Astrocyte (in vitro differentiated cells and primary cell): ENCODE results near the gene IL17C. TPM values are rescaled to one million over a fixed set of nuclear protein-coding genes. Genes with fewer than 3 reads are reported as not detected.

Experiments used
- DNase-seq: peaks from one replicate; pipeline ENCODE4 v3.0.0-alpha.2; 2010; ENCODE audit warnings: low read depth
- FAIRE-seq: peaks from 2 replicates; lab custom pipeline; 2011; peaks lifted over from hg19 to GRCh38; lab: Jason Lieb, UNC
- H2AFZ ChIP-seq: 2 replicates; pipeline ENCODE4 v1.6.0; 2012; ENCODE audit warnings: low read depth, low read length, inconsistent platforms
- H3K27ac ChIP-seq: 2 replicates; pipeline ENCODE4 v1.5.1; 2011; ENCODE audit warnings: low read depth, low read length, inconsistent platforms
- H3K27me3 ChIP-seq: 2 replicates; pipeline ENCODE4 v1.6.0; 2011; ENCODE audit warnings: low read length, inconsistent platforms; ENCODE audit not compliant: insufficient read depth
- H3K36me3 ChIP-seq: 2 replicates; pipeline ENCODE4 v1.5.1; 2011; ENCODE audit warnings: low read length, inconsistent platforms; ENCODE audit not compliant: insufficient read depth
- H3K4me1 ChIP-seq: 2 replicates; pipeline ENCODE4 v1.5.1; 2011; ENCODE audit warnings: low read length, inconsistent platforms; ENCODE audit not compliant: insufficient read depth
- H3K4me2 ChIP-seq: 2 replicates; pipeline ENCODE4 v1.6.0; 2012; ENCODE audit warnings: low read length, inconsistent platforms
- H3K4me3 ChIP-seq: 2 replicates; pipeline ENCODE4 v1.5.1; 2011; ENCODE audit warnings: low read depth, mild to moderate bottlenecking, low read length, inconsistent platforms; ENCODE audit not compliant: insufficient read depth
- H3K79me2 ChIP-seq: 2 replicates; pipeline ENCODE4 v1.6.0; 2012; ENCODE audit warnings: mild to moderate bottlenecking, low read length, inconsistent platforms; ENCODE audit not compliant: insufficient read depth
- H3K9ac ChIP-seq: 2 replicates; pipeline ENCODE4 v1.6.0; 2012; ENCODE audit warnings: mild to moderate bottlenecking, low read length, inconsistent platforms
- H3K9me3 ChIP-seq: 2 replicates; pipeline ENCODE4 v1.5.1; 2012; ENCODE audit warnings: low read depth, mild to moderate bottlenecking, low read length, inconsistent platforms; ENCODE audit not compliant: insufficient read depth
- H4K20me1 ChIP-seq: 2 replicates; pipeline ENCODE4 v1.6.0; 2012; ENCODE audit warnings: low read length, inconsistent platforms; ENCODE audit not compliant: insufficient read depth
- H3K27ac Mint-ChIP-seq: one replicate; pipeline ENCODE4 v1.8.0; 2021; ENCODE audit warnings: mild to moderate bottlenecking, mixed read lengths; ENCODE audit not compliant: unreplicated experiment
- H3K27me3 Mint-ChIP-seq: one replicate; pipeline ENCODE4 v1.8.0; 2021; ENCODE audit warnings: low read depth, mixed read lengths; ENCODE audit not compliant: unreplicated experiment
- H3K36me3 Mint-ChIP-seq: one replicate; pipeline ENCODE4 v1.8.0; 2021; ENCODE audit warnings: low read depth, mixed read lengths; ENCODE audit not compliant: unreplicated experiment
- H3K4me1 Mint-ChIP-seq: one replicate; pipeline ENCODE4 v1.8.0; 2021; ENCODE audit warnings: low read depth, mixed read lengths; ENCODE audit not compliant: unreplicated experiment
- H3K4me3 Mint-ChIP-seq: one replicate; pipeline ENCODE4 v1.8.0; 2021; ENCODE audit warnings: mild to moderate bottlenecking, moderate library complexity, mixed read lengths; ENCODE audit not compliant: unreplicated experiment
- H3K9me3 Mint-ChIP-seq: one replicate; pipeline ENCODE4 v1.8.0; 2021; ENCODE audit warnings: mild to moderate bottlenecking, mixed read lengths; ENCODE audit not compliant: unreplicated experiment
- CTCF ChIP-seq: IDR thresholded peaks from 2 replicates; pipeline ENCODE4 v1.5.1; 2011; ENCODE audit warnings: low read depth, mild to moderate bottlenecking, inconsistent platforms, low read length, moderate library complexity; ENCODE audit not compliant: insufficient read depth
- EZH2 ChIP-seq: IDR thresholded peaks from 2 replicates; pipeline ENCODE4 v1.6.1; 2012; ENCODE audit warnings: mild to moderate bottlenecking, low read length, inconsistent platforms; ENCODE audit not compliant: insufficient read depth
- total RNA-seq: library from RNA; stranded (reverse); gene quantifications from 2 replicates; pipeline ENCODE4 v1.2.1, GENCODE V29; 2021

Gene IL17C
- total RNA-seq, 1 donor from 2014 or later = 0.36 TPM

GRCh38 chr16:88676502-88677242, 38.3 kb downstream of the IL17C start:
- Histone ChIP-seq H3K4me2 (no peak overlapping the region), H3K9me3 (no peaks in the 10 kb centered on the region), H3K36me3 (no peaks in the 10 kb centered on the region), H2AFZ (no peak overlapping the region), H3K4me3 (no peak overlapping the region), H3K27me3 (peaks cover 5% of the 10 kb centered on the region), H3K9ac (no peak overlapping the region), H3K27ac (no peak overlapping the region), H3K4me1 (no peaks in the 10 kb centered on the region), H3K79me2 (no peaks in the 10 kb centered on the region), H4K20me1 (no peaks in the 10 kb centered on the region)
- no peak for DNase-seq
- no peak for FAIRE-seq
- no peaks in the 10 kb centered on the region for H3K9me3 Mint-ChIP-seq
- H3K27ac Mint-ChIP-seq = no peak overlapping the region
- no peak overlapping the region for H3K4me3 Mint-ChIP-seq
- no peaks in the 10 kb centered on the region for H3K27me3 Mint-ChIP-seq
- H3K36me3 Mint-ChIP-seq = peaks cover 2% of the 10 kb centered on the region
- H3K4me1 Mint-ChIP-seq = no peaks in the 10 kb centered on the region
- no peak for TF ChIP-seq CTCF
- no peak for TF ChIP-seq EZH2

- Histone ChIP-seq H3K4me1 (no peaks in the 10 kb centered on the region), H3K79me2 (no peaks in the 10 kb centered on the region), H3K4me3 (no peak overlapping the region), H3K9me3 (no peaks in the 10 kb centered on the region), H3K27me3 (peaks cover 5% of the 10 kb centered on the region), H3K36me3 (no peaks in the 10 kb centered on the region), H4K20me1 (no peaks in the 10 kb centered on the region), H3K9ac (no peak overlapping the region), H2AFZ (no peak overlapping the region), H3K4me2 (no peak overlapping the region), H3K27ac (no peak overlapping the region)
- no peak overlapping the region for H3K27ac Mint-ChIP-seq
- no peaks in the 10 kb centered on the region for H3K4me1 Mint-ChIP-seq
- no peaks in the 10 kb centered on the region for H3K27me3 Mint-ChIP-seq
- H3K9me3 Mint-ChIP-seq = no peaks in the 10 kb centered on the region
- no peak overlapping the region for H3K4me3 Mint-ChIP-seq
- peaks cover 2% of the 10 kb centered on the region for H3K36me3 Mint-ChIP-seq
- DNase-seq (no peak), FAIRE-seq (no peak)
- TF ChIP-seq EZH2 (no peak), CTCF (no peak)
Measured at GRCh38 chr16:88677721-88678120, 39.3 kb downstream of the IL17C start.
